H1 (cell line): ENCODE results near the gene CACNA1D. TPM values are rescaled to one million over a fixed set of nuclear protein-coding genes. Genes with fewer than 3 reads are reported as not detected.

Experiments used
- CTCF ChIA-PET: fragments of 300-600 bp; sonication (Branson Sonifier 250); formaldehyde crosslinking; loops from one replicate; lab custom pipeline; 2021; ENCODE audit not compliant: partially characterized antibody; lab: Charles Lee
- POLR2A ChIA-PET: fragments of 300-600 bp; sonication (Branson Sonifier 250); formaldehyde crosslinking; loops from one replicate; lab custom pipeline; 2021; ENCODE audit warnings: inconsistent platforms; ENCODE audit not compliant: partially characterized antibody; lab: Charles Lee
- DNase-seq, 2 experiments: peaks; one replicate each; pipeline versions ENCODE4 v3.0.0 to v3.0.0-alpha.2; 2010 to 2022; ENCODE audit warnings: low spot score in 2 of 2, low read depth in 1 of 2, mixed read lengths in 1 of 2
- FAIRE-seq: peaks from 2 replicates; lab custom pipeline; 2011; peaks lifted over from hg19 to GRCh38; lab: Jason Lieb, UNC
- H2AFZ ChIP-seq: 2 replicates; pipeline ENCODE4 v1.8.1; 2012; ENCODE audit warnings: low read length, inconsistent platforms
- H2AK5ac ChIP-seq: 2 replicates; pipeline ENCODE4 v1.6.1; 2013; ENCODE audit warnings: low read depth, low read length
- H2BK120ac ChIP-seq: replicated peaks from 2 replicates; pipeline ENCODE3; 2013; ENCODE audit warnings: low read depth, low read length, inconsistent platforms
- H2BK12ac ChIP-seq: 2 replicates; pipeline ENCODE4 v1.6.1; 2013; ENCODE audit warnings: low read depth, low read length
- H2BK15ac ChIP-seq: 2 replicates; pipeline ENCODE4 v1.6.1; 2013; ENCODE audit warnings: low read length
- H2BK20ac ChIP-seq: 2 replicates; pipeline ENCODE4 v1.6.1; 2013; ENCODE audit warnings: low read length
- H2BK5ac ChIP-seq: 2 replicates; pipeline ENCODE4 v1.6.1; 2013; ENCODE audit warnings: low read depth, low read length
- H3K14ac ChIP-seq: 2 replicates; pipeline ENCODE4 v1.6.1; 2013; ENCODE audit warnings: inconsistent platforms; ENCODE audit not compliant: insufficient read length
- H3K18ac ChIP-seq: 2 replicates; pipeline ENCODE4 v1.6.1; 2013; ENCODE audit warnings: low read length; ENCODE audit errors: extremely low read depth
- H3K23ac ChIP-seq: 2 replicates; pipeline ENCODE4 v1.6.1; 2013; ENCODE audit warnings: inconsistent platforms; ENCODE audit not compliant: insufficient read length
- H3K23me2 ChIP-seq: 2 replicates; pipeline ENCODE4 v1.6.1; 2013; ENCODE audit warnings: low read depth, low read length
- H3K27ac ChIP-seq: 2 replicates; pipeline ENCODE4 v1.6.1; 2011; ENCODE audit warnings: low read depth, low read length, inconsistent platforms
- H3K27me3 ChIP-seq, 4 experiments: replicated peaks in 1 of 4; 1 replicate in 1 of 4; 2 replicates in 3 of 4; pipeline versions ENCODE4 v1.6.1 to v1.8.1; 2011 to 2013; ENCODE audit warnings: low read length in 3 of 4, mild to moderate bottlenecking in 3 of 4, inconsistent platforms in 2 of 4, mixed read lengths in 2 of 4, moderate library complexity in 1 of 4; ENCODE audit not compliant: control insufficient read depth in 3 of 4, insufficient read depth in 3 of 4; ENCODE audit errors: extremely low read depth in 1 of 4
- H3K36me3 ChIP-seq, 4 experiments: 2 replicates each; pipeline versions ENCODE4 v1.6.1 to v1.8.1; 2011 to 2013; ENCODE audit warnings: mild to moderate bottlenecking in 4 of 4, low read length in 3 of 4, moderate library complexity in 2 of 4, control low read depth in 1 of 4, inconsistent platforms in 1 of 4; ENCODE audit not compliant: insufficient read depth in 4 of 4, control insufficient read depth in 2 of 4
- H3K4ac ChIP-seq: replicated peaks from 2 replicates; pipeline ENCODE3; 2013; ENCODE audit warnings: low read length, low read depth, mixed read lengths, inconsistent platforms; ENCODE audit not compliant: insufficient read length
- H3K4me1 ChIP-seq, 4 experiments: replicated peaks in 1 of 4; 1 replicate in 1 of 4; 2 replicates in 3 of 4; pipeline versions ENCODE4 v1.6.1 to v1.8.1; 2011 to 2013; ENCODE audit warnings: low read length in 3 of 4, inconsistent platforms in 2 of 4, mixed read lengths in 1 of 4; ENCODE audit not compliant: insufficient read depth in 4 of 4, control insufficient read depth in 3 of 4
- H3K4me2 ChIP-seq, 2 experiments: 2 replicates each; pipeline versions ENCODE4 v1.6.1 to v1.8.1; 2011 to 2013; ENCODE audit warnings: low read depth in 2 of 2, low read length in 2 of 2, control low read depth in 1 of 2, inconsistent platforms in 1 of 2, mild to moderate bottlenecking in 1 of 2; ENCODE audit not compliant: insufficient read depth in 1 of 2
- H3K4me3 ChIP-seq, 4 experiments: fragments of 200-600, 300-600 bp in 1 of 4; sonication (generic), shearing (Covaris generic), sonication (Bioruptor Twin) in 1 of 4; 2 replicates each; pipeline versions ENCODE4 v1.5.1 to v1.8.1; 2011 to 2016; ENCODE audit warnings: low read length in 4 of 4, low read depth in 3 of 4, control low read depth in 2 of 4, inconsistent platforms in 2 of 4, mild to moderate bottlenecking in 2 of 4, mixed read lengths in 1 of 4, moderate library complexity in 1 of 4; ENCODE audit not compliant: insufficient read depth in 2 of 4; ENCODE audit errors: extremely low read depth in 1 of 4
- H3K56ac ChIP-seq: replicated peaks from 2 replicates; pipeline ENCODE3; 2013; ENCODE audit warnings: low read depth, mild to moderate bottlenecking, mixed read lengths, low read length, inconsistent platforms; ENCODE audit not compliant: insufficient read length
- H3K79me1 ChIP-seq: 2 replicates; pipeline ENCODE4 v1.6.1; 2013; ENCODE audit warnings: low read depth, low read length, control low read depth
- H3K79me2 ChIP-seq, 2 experiments: 2 replicates each; pipeline versions ENCODE4 v1.6.1 to v1.8.1; 2012 to 2013; ENCODE audit warnings: low read length in 2 of 2, mild to moderate bottlenecking in 2 of 2, inconsistent platforms in 1 of 2; ENCODE audit not compliant: insufficient read depth in 2 of 2, control insufficient read depth in 1 of 2
- H3K9ac ChIP-seq, 4 experiments: replicated peaks in 1 of 4; 1 replicate in 1 of 4; 2 replicates in 3 of 4; pipeline versions ENCODE4 v1.6.1 to v1.8.1; 2011 to 2013; ENCODE audit warnings: low read depth in 3 of 4, low read length in 3 of 4, control low read depth in 2 of 4, mild to moderate bottlenecking in 2 of 4, moderate library complexity in 2 of 4, inconsistent platforms in 1 of 4; ENCODE audit errors: extremely low read depth in 1 of 4
- H3K9me3 ChIP-seq, 2 experiments: 2 replicates each; pipeline versions ENCODE4 v1.6.1 to v1.8.1; 2012 to 2013; ENCODE audit warnings: mild to moderate bottlenecking in 2 of 2, moderate library complexity in 2 of 2, control low read depth in 1 of 2, inconsistent platforms in 1 of 2, low read depth in 1 of 2, low read length in 1 of 2, mixed read lengths in 1 of 2; ENCODE audit not compliant: insufficient read depth in 2 of 2
- H4K20me1 ChIP-seq, 2 experiments: replicated peaks in 1 of 2; 2 replicates each; pipeline versions ENCODE3 to v1.8.1; 2011 to 2013; ENCODE audit warnings: inconsistent platforms in 2 of 2, low read length in 2 of 2, mild to moderate bottlenecking in 1 of 2; ENCODE audit not compliant: insufficient read depth in 2 of 2, control insufficient read depth in 1 of 2
- H4K5ac ChIP-seq: 2 replicates; pipeline ENCODE4 v1.6.1; 2013; ENCODE audit warnings: low read length, low read depth, mixed read lengths, inconsistent platforms; ENCODE audit not compliant: insufficient read length
- H4K8ac ChIP-seq: 2 replicates; pipeline ENCODE4 v1.8.0; 2013; ENCODE audit warnings: mild to moderate bottlenecking, moderate library complexity, low read length, inconsistent platforms; ENCODE audit not compliant: insufficient read depth; ENCODE audit errors: extremely low read depth
- H4K91ac ChIP-seq: replicated peaks from 2 replicates; pipeline ENCODE3; 2013; ENCODE audit warnings: low read length, mixed read lengths, inconsistent platforms; ENCODE audit not compliant: insufficient read length
- CHD1 ChIP-seq: IDR thresholded peaks from 2 replicates; pipeline ENCODE4 v1.6.1; 2012; ENCODE audit warnings: low read depth, low read length, improper control_type of control experiment
- CHD2 ChIP-seq: IDR thresholded peaks from 2 replicates; pipeline ENCODE4 v1.6.1; 2012; ENCODE audit warnings: low read length, improper control_type of control experiment
- CREB1 ChIP-seq: IDR thresholded peaks from 2 replicates; pipeline ENCODE4 v1.6.1; 2012; ENCODE audit warnings: inconsistent platforms
- E2F6 ChIP-seq: IDR thresholded peaks from 2 replicates; pipeline ENCODE4 v1.6.1; 2012; ENCODE audit warnings: inconsistent platforms
- KDM5A ChIP-seq: fragments of 200-600 bp; IDR thresholded peaks from 2 replicates; pipeline ENCODE4 v1.7.1; 2012; ENCODE audit warnings: mild to moderate bottlenecking, low read length, inconsistent platforms, mixed read lengths
- MAX ChIP-seq: IDR thresholded peaks from 2 replicates; pipeline ENCODE4 v1.6.1; 2012; ENCODE audit warnings: inconsistent platforms
- PHF8 ChIP-seq: fragments of 200-600 bp; sonication (generic); conservative IDR thresholded peaks from 2 replicates; pipeline ENCODE4 v1.7.1; 2012; ENCODE audit warnings: low read depth, mild to moderate bottlenecking, inconsistent platforms, low read length, moderate library complexity
- POLR2A ChIP-seq, 2 experiments: IDR thresholded peaks; 1 replicate in 1 of 2; 2 replicates in 1 of 2; pipeline ENCODE4 v1.6.1; 2011; ENCODE audit warnings: low read depth in 2 of 2, low read length in 2 of 2, mild to moderate bottlenecking in 2 of 2; ENCODE audit errors: control extremely low read depth in 1 of 2
- RBBP5 ChIP-seq: IDR thresholded peaks from 2 replicates; pipeline ENCODE4 v1.7.1; 2012; ENCODE audit warnings: low read depth, mild to moderate bottlenecking, inconsistent platforms, low read length, moderate library complexity, borderline replicate concordance
- SIN3A ChIP-seq, 2 experiments: IDR thresholded peaks in 1 of 2; conservative IDR thresholded peaks in 1 of 2; 2 replicates each; pipeline ENCODE4 v1.6.1; 2011 to 2012; ENCODE audit warnings: low read length in 2 of 2, improper control_type of control experiment in 1 of 2, low read depth in 1 of 2, mild to moderate bottlenecking in 1 of 2
- SIRT6 ChIP-seq: IDR thresholded peaks from one replicate; pipeline ENCODE4 v1.7.1; 2012; ENCODE audit warnings: low read length, inconsistent platforms
- TBP ChIP-seq: IDR thresholded peaks from 2 replicates; pipeline ENCODE4 v1.6.1; 2011; ENCODE audit warnings: low read depth, low read length, improper control_type of control experiment
- USF2 ChIP-seq: IDR thresholded peaks from 2 replicates; pipeline ENCODE4 v1.6.1; 2011; ENCODE audit warnings: low read length, improper control_type of control experiment
- WGBS, 2 experiments: shearing (Covaris generic) in 1 of 2; methylation state at CpG; one replicate each; pipeline versions ENCODE4 v1.1.6 to v1.1.7; 2013 to 2015; ENCODE audit warnings: low lambda C conversion rate in 2 of 2, mixed read lengths in 2 of 2, inconsistent platforms in 1 of 2, low coverage in 1 of 2, missing lambda C conversion rate in 1 of 2; ENCODE audit not compliant: insufficient replicate concordance in 2 of 2, insufficient coverage in 1 of 2, insufficient read length in 1 of 2; ENCODE audit errors: extremely low coverage in 1 of 2, missing lambda C conversion rate in 1 of 2; 5-methylcytosine and 5-hydroxymethylcytosine counted together
- polyA plus RNA-seq, 7 experiments: library from polyadenylated mRNA; depleted of rRNA in 3 of 7; stranded (reverse) in 5 of 7; unstranded in 2 of 7; fragments of >200 nt in 5 of 7; fragments of 200-250 nt in 2 of 7; gene quantifications; 1 replicate in 5 of 7; 2 replicates in 1 of 7; 4 replicates in 1 of 7; pipeline versions ENCODE4 v1.2.1 to v1.2.3, GENCODE V29; 2011 to 2013; ENCODE audit warnings: missing spikeins in 2 of 7, mixed read lengths in 2 of 7
- total RNA-seq: library from RNA; stranded (reverse); fragmentation: NEBNext Ultra II Directional; extraction: Animal tissue kit (Norgen Biotek cat#: 25700); gene quantifications from 2 replicates; pipeline ENCODE4 v1.2.1, GENCODE V29; 2021

CACNA1D gene
- total and polyA plus RNA-seq, 2 of the 8 experiments (the other 6 are each of a cell fraction or from before 2014, with no cell fraction given): 2.0 to 2.9 TPM

GRCh38 chr3:53817211-53817610 is 322.8 kb downstream of the CACNA1D start:
- Histone ChIP-seq H3K23ac (no peak overlapping the region), H3K4me2 (no peak overlapping the region), H3K36me3 (peaks cover 6 to 15% (median 14%) of the 10 kb centered on the region in 4 experiments; a peak in 6 of 8 replicates), H3K79me2 (no peaks in the 10 kb centered on the region), H4K5ac (no peak overlapping the region), H3K14ac (no peak overlapping the region), H3K18ac (no peak overlapping the region), H2BK5ac (no peak overlapping the region), H3K9ac (no peak overlapping the region), H3K56ac (no peak overlapping the region), H3K4ac (no peak overlapping the region), H4K91ac (no peak overlapping the region), H3K27ac (no peak overlapping the region), H3K4me1 (no peaks in the 10 kb centered on the region; a peak in 1 of 7 replicates), H2BK20ac (no peak overlapping the region), H4K8ac (no peak overlapping the region), H2AFZ (no peak overlapping the region), H4K20me1 (peaks cover 0 to 5% of the 10 kb centered on the region in 2 experiments), H2BK120ac (no peak overlapping the region), H2AK5ac (no peak overlapping the region), H3K27me3 (no peaks in the 10 kb centered on the region), H2BK15ac (no peak overlapping the region), H3K23me2 (no peaks in the 10 kb centered on the region), H3K4me3 (no peak overlapping the region), H3K9me3 (no peaks in the 10 kb centered on the region), H3K79me1 (no peaks in the 10 kb centered on the region), H2BK12ac (no peak overlapping the region)
- FAIRE-seq: no peak
- CTCF ChIA-PET: interaction anchor here (0.9 to 1.2 kb wide), 4 partner anchors 17 to 107 kb away, joined by 3 to 4 read pairs (median 3); no protein-coding TSS in a partner anchor
- DNase-seq: no peak
- POLR2A ChIA-PET: no interaction called here
- WGBS, 2 experiments: 96% methylated on average over 6 of the region's 6 CpGs; no CpG with 5 or more reads in 1 of the 2 experiments
- no peak for TF ChIP-seq E2F6
- no peak for TF ChIP-seq SIRT6
- TF ChIP-seq KDM5A: no peak
- no peak for TF ChIP-seq CREB1
- no peak for TF ChIP-seq SIN3A (conservative IDR thresholded peaks at IDR 0.05 in 1 of 2, IDR thresholded peaks at IDR 0.05 in 1 of 2; ENCODE audit: low read depth in 1 of 2, low read length in 2 of 2)
- no peak for TF ChIP-seq USF2
- no peak for TF ChIP-seq CHD2
- TF ChIP-seq RBBP5: no peak
- no peak for TF ChIP-seq PHF8
- no peak for TF ChIP-seq MAX
- TF ChIP-seq TBP: no peak
- TF ChIP-seq CHD1: no peak
- TF ChIP-seq POLR2A (IDR thresholded peaks at IDR 0.05; ENCODE audit: control extremely low read depth in 1 of 2, low read depth in 2 of 2, low read length in 2 of 2): no peak
